ENCODE data around the gene AMER2.

The AMER2 gene

GRCh38 chr13:25174304-25174703, 2.2 kb upstream of the AMER2 start:
- TF ChIP-seq CTCF (IDR thresholded peaks at IDR 0.05), result no peak

GRCh38 chr13:25172303-25172630, 179 bp upstream of the AMER2 start:
- no peak for TF ChIP-seq CTCF (IDR thresholded peaks at IDR 0.05)

GRCh38 chr13:25171170-25171516, 945 bp downstream of the AMER2 start:
- TF ChIP-seq CTCF (IDR thresholded peaks at IDR 0.05), result no peak

- no peak for TF ChIP-seq CTCF (IDR thresholded peaks at IDR 0.05)
Measured at GRCh38 chr13:25170554-25171111, 1.5 kb downstream of the AMER2 start.

- no peak for TF ChIP-seq CTCF (IDR thresholded peaks at IDR 0.05)
Measured at GRCh38 chr13:25169951-25170553, 2.0 kb downstream of the AMER2 start.

GRCh38 chr13:25169356-25169755, 2.7 kb downstream of the AMER2 start:
- no peak for TF ChIP-seq CTCF (IDR thresholded peaks at IDR 0.05)

GRCh38 chr13:25168790-25169189, 3.3 kb downstream of the AMER2 start:
- no peak for TF ChIP-seq CTCF (IDR thresholded peaks at IDR 0.05)
